Keratinocyte (primary cell): ENCODE data around the gene MED31. TPM values are rescaled to one million over a fixed set of nuclear protein-coding genes. Genes with fewer than 3 reads are reported as not detected.

Experiments used
- DNase-seq: peaks from one replicate; pipeline ENCODE4 v3.0.0-alpha.2; 2011; ENCODE audit warnings: low read depth, missing footprints, low spot score
- FAIRE-seq: peaks from 2 replicates; lab custom pipeline; 2011; peaks lifted over from hg19 to GRCh38; lab: Jason Lieb, UNC
- H2AFZ ChIP-seq: 2 replicates; pipeline ENCODE4 v1.6.0; 2012; ENCODE audit warnings: low read length, control low read depth, inconsistent platforms; ENCODE audit not compliant: control insufficient read depth
- H3K27ac ChIP-seq: 2 replicates; pipeline ENCODE4 v1.5.1; 2011; ENCODE audit warnings: low read length; ENCODE audit not compliant: control insufficient read depth, insufficient read depth
- H3K27me3 ChIP-seq: 3 replicates; pipeline ENCODE4 v1.6.0; 2011; ENCODE audit warnings: low read length; ENCODE audit not compliant: control insufficient read depth, insufficient read depth; ENCODE audit errors: extremely low read depth
- H3K36me3 ChIP-seq, 2 experiments: 2 replicates in 1 of 2; 3 replicates in 1 of 2; pipeline ENCODE4 v1.5.1; 2011; ENCODE audit warnings: low read length in 2 of 2, mild to moderate bottlenecking in 1 of 2; ENCODE audit not compliant: control insufficient read depth in 2 of 2, insufficient read depth in 2 of 2; ENCODE audit errors: extremely low read depth in 1 of 2
- H3K4me1 ChIP-seq: 3 replicates; pipeline ENCODE4 v1.5.1; 2011; ENCODE audit warnings: low read length; ENCODE audit not compliant: control insufficient read depth, insufficient read depth; ENCODE audit errors: extremely low read depth
- H3K4me2 ChIP-seq: 3 replicates; pipeline ENCODE4 v1.6.0; 2011; ENCODE audit warnings: low read depth, low read length; ENCODE audit not compliant: control insufficient read depth, insufficient read depth; ENCODE audit errors: extremely low read depth
- H3K4me3 ChIP-seq, 3 experiments: fragments of 200-600 bp in 1 of 3; sonication (generic) in 1 of 3; 2 replicates in 2 of 3; 3 replicates in 1 of 3; pipeline ENCODE4 v1.5.1; 2011 to 2016; ENCODE audit warnings: low read length in 3 of 3, mild to moderate bottlenecking in 3 of 3, control low read depth in 2 of 3, inconsistent platforms in 1 of 3, low read depth in 1 of 3, mixed read lengths in 1 of 3, mixed run types in 1 of 3, moderate library complexity in 1 of 3; ENCODE audit not compliant: control insufficient read depth in 2 of 3, insufficient read depth in 2 of 3; ENCODE audit errors: extremely low read depth in 1 of 3
- H3K79me2 ChIP-seq: 2 replicates; pipeline ENCODE4 v1.6.0; 2012; ENCODE audit warnings: low read length; ENCODE audit not compliant: control insufficient read depth, insufficient read depth
- H3K9ac ChIP-seq: 3 replicates; pipeline ENCODE4 v1.6.0; 2011; ENCODE audit warnings: low read length; ENCODE audit not compliant: control insufficient read depth, insufficient read depth; ENCODE audit errors: extremely low read depth
- H3K9me1 ChIP-seq: 3 replicates; pipeline ENCODE4 v1.6.0; 2011; ENCODE audit warnings: low read length; ENCODE audit not compliant: control insufficient read depth, insufficient read depth; ENCODE audit errors: extremely low read depth
- H3K9me3 ChIP-seq: 2 replicates; pipeline ENCODE4 v1.5.1; 2012; ENCODE audit warnings: low read depth, low read length; ENCODE audit not compliant: control insufficient read depth
- H4K20me1 ChIP-seq: 3 replicates; pipeline ENCODE4 v1.6.0; 2011; ENCODE audit warnings: low read length; ENCODE audit not compliant: control insufficient read depth, insufficient read depth; ENCODE audit errors: extremely low read depth
- EZH2 ChIP-seq: IDR thresholded peaks from one replicate; pipeline ENCODE4 v1.6.1; 2012; ENCODE audit warnings: inconsistent platforms, mild to moderate bottlenecking, low read length, moderate library complexity
- dilution Hi-C: fragments of 300-500 bp; cut with MboI; formaldehyde crosslinking; loops from one replicate; pipeline ENCODE4 v1.7.0; 2020; ENCODE audit warnings: low sequenced_read_pairs; ENCODE audit not compliant: extremely low pct_ligation_motif_present
- polyA plus RNA-seq, 5 experiments: library from polyadenylated mRNA; depleted of rRNA in 3 of 5; stranded (reverse) in 3 of 5; stranded (forward) in 1 of 5; unstranded in 1 of 5; fragments of >200 nt; gene quantifications; 1 replicate in 1 of 5; 2 replicates in 3 of 5; 3 replicates in 1 of 5; pipeline versions ENCODE4 v1.2.1 to v1.2.3, GENCODE V29; 2011 to 2012; ENCODE audit warnings: missing spikeins in 2 of 5, low read depth in 1 of 5, low replicate concordance in 1 of 5
- TF ChIP-seq, protein P1 (sequence below), 3 experiments: IDR thresholded peaks in 1 of 3; conservative IDR thresholded peaks in 1 of 3; optimal IDR thresholded peaks in 1 of 3; 2 replicates in 2 of 3; 3 replicates in 1 of 3; pipeline versions ENCODE3 to v1.5.1; 2011; ENCODE audit warnings: low read length in 3 of 3, mild to moderate bottlenecking in 3 of 3, moderate library complexity in 2 of 3, control low read depth in 1 of 3, inconsistent platforms in 1 of 3; ENCODE audit not compliant: insufficient read depth in 2 of 3; ENCODE audit errors: extremely low read depth in 1 of 3

MED31 gene
- polyA plus RNA-seq, 1 donor (not counting 4 experiments of a cell fraction or from before 2014, with no cell fraction given), result 49.0 TPM

DNA sequence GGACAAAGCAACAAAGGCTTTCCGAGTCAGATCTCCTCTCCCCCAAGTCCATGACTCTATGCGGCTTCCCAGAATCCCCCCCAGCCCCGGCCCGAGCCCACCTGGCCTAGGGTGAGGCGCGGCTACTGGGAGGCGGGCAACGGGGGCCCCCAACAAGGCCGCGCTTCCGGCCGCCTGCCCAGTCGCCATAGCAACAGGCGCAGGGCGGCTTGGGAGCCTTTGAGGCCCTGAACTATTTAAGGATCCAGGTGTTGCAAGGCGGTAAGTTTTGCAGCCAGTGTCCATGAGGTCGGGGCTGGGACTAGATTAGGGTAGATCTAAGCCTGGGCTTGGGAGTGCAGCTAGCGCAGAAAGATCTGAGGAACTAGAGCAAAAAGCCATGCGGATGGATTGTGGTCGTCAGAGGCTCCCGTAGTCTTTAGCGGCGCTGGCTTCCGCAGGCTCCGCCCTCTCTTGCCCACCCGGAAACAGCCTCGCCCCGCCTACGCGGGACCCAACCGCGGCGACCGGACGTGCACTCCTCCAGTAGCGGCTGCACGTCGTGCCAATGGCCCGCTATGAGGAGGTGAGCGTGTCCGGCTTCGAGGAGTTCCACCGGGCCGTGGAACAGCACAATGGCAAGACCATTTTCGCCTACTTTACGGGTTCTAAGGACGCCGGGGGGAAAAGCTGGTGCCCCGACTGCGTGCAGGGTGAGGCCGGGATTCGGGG, 10.7 kb downstream of the MED31 start, which contains the start of the genes KIAA0753 and TXNDC17:
TSS of gene KIAA0753 (minus strand) at position 176 of the 711 bp plus-strand sequence. CDS start 5,608 bp downstream, outside the sequence.
TSS of gene TXNDC17 (plus strand) at position 525 of the 711 bp plus-strand sequence. CDS start at position 548, 23 bp downstream.
- H3K79me2 ChIP-seq, result peaks cover 63% of the 10 kb centered on the region
- peak within 1 kb of the TSS; percentile 97 for H3K4me2 ChIP-seq
- H2AFZ ChIP-seq, result peak within 1 kb of the TSS; percentile 83
- peak within 1 kb of the TSS; percentile 76 to 89 (median 85) for H3K4me3 ChIP-seq
- H4K20me1 ChIP-seq, result no peaks in the 10 kb centered on the region
- no peaks in the 10 kb centered on the region for H3K27me3 ChIP-seq
- H3K9ac ChIP-seq, result peak within 1 kb of the TSS; percentile 82
- H3K27ac ChIP-seq, result peak within 1 kb of the TSS; percentile 76
- peaks cover 3% of the 10 kb centered on the region for H3K9me1 ChIP-seq
- peaks cover 40% of the 10 kb centered on the region for H3K4me1 ChIP-seq
- H3K36me3 ChIP-seq, result peaks cover 2 to 14% of the 10 kb centered on the region in 2 experiments
- dilution Hi-C loops, result no loop called here
- FAIRE-seq (peak; percentile 85), DNase-seq (peak; percentile 58)
- no peaks in the 10 kb centered on the region for H3K9me3 ChIP-seq
- TF ChIP-seq, protein P1, sequence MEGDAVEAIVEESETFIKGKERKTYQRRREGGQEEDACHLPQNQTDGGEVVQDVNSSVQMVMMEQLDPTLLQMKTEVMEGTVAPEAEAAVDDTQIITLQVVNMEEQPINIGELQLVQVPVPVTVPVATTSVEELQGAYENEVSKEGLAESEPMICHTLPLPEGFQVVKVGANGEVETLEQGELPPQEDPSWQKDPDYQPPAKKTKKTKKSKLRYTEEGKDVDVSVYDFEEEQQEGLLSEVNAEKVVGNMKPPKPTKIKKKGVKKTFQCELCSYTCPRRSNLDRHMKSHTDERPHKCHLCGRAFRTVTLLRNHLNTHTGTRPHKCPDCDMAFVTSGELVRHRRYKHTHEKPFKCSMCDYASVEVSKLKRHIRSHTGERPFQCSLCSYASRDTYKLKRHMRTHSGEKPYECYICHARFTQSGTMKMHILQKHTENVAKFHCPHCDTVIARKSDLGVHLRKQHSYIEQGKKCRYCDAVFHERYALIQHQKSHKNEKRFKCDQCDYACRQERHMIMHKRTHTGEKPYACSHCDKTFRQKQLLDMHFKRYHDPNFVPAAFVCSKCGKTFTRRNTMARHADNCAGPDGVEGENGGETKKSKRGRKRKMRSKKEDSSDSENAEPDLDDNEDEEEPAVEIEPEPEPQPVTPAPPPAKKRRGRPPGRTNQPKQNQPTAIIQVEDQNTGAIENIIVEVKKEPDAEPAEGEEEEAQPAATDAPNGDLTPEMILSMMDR (optimal IDR thresholded peaks at IDR 0.05 in 1 of 3, IDR thresholded peaks at IDR 0.05 in 1 of 3, conservative IDR thresholded peaks at IDR 0.05 in 1 of 3; ENCODE audit: extremely low read depth in 1 of 3, insufficient read depth in 2 of 3, low read length in 3 of 3), result no peak
- no peak for TF ChIP-seq EZH2

DNA sequence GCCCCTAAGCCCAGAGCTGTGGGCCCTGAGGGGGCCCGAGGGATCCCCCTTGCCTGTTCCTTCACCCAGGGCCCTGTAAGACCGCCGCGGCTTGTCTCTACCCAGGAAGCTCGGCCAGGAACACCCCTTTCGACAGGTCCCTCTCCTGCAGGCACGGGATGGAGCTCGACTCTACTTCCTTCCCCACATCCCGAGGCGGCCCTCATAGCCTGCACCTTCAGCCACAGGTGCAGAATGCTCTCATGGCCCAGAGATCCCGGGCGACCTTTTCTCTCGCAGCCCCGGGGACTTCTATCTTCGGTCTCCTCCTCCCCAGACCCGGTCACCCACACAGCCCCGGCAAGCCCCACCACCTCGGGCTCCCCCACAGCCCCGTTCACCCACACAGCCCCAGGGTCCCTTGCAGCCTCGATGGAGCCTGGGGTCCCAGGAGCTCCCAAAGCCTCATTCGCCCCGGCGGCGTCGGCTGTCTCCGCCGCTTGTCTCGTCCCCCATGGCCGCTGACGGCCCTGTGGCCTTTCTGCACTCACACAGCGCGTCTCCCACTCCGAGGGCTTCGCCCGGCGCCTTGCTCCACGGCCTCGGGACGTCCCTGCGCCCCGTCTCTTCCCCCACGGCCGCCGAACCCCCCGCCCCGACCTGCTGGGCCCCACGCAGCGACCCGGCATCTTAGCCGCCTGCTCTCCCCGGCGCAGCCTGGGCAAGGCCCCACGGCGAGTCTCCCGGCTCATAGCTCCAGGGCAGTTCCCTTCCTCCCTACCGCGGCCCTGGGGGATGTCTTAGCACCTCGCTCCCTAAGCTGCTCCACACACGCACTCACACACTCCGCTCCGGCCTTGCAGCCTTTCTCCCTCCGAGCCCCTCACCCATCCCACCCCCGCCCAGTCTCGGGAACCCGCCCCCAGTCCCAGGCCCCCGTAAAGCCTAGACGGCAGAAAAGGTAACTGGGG, 11.5 kb downstream of the MED31 start:
- peaks cover 2 to 14% of the 10 kb centered on the region in 2 experiments for H3K36me3 ChIP-seq
- H3K4me3 ChIP-seq, result peak overlapping the region; percentile 76 to 89 (median 85)
- H2AFZ ChIP-seq, result peak overlapping the region; percentile 83
- H3K9me1 ChIP-seq, result peaks cover 3% of the 10 kb centered on the region
- dilution Hi-C loops, result no loop called here
- H4K20me1 ChIP-seq, result no peaks in the 10 kb centered on the region
- no peak for DNase-seq
- peaks cover 39% of the 10 kb centered on the region for H3K4me1 ChIP-seq
- peak overlapping the region; percentile 76 for H3K27ac ChIP-seq
- H3K27me3 ChIP-seq, result no peaks in the 10 kb centered on the region
- peaks cover 58% of the 10 kb centered on the region for H3K79me2 ChIP-seq
- H3K9ac ChIP-seq, result peak overlapping the region; percentile 82
- no peak for FAIRE-seq
- peak overlapping the region; percentile 97 for H3K4me2 ChIP-seq
- TF ChIP-seq EZH2, result no peak
- TF ChIP-seq, protein P1 (optimal IDR thresholded peaks at IDR 0.05 in 1 of 3, IDR thresholded peaks at IDR 0.05 in 1 of 3, conservative IDR thresholded peaks at IDR 0.05 in 1 of 3; ENCODE audit: extremely low read depth in 1 of 3, insufficient read depth in 2 of 3, low read length in 3 of 3), result no peak
- H3K9me3 ChIP-seq, result no peaks in the 10 kb centered on the region
